ENCODE measurements around the gene FTCDNL1.

GRCh38 chr2:199743415-199744120 lies 107.4 kb downstream of the FTCDNL1 start:
- TF ChIP-seq, protein P1, sequence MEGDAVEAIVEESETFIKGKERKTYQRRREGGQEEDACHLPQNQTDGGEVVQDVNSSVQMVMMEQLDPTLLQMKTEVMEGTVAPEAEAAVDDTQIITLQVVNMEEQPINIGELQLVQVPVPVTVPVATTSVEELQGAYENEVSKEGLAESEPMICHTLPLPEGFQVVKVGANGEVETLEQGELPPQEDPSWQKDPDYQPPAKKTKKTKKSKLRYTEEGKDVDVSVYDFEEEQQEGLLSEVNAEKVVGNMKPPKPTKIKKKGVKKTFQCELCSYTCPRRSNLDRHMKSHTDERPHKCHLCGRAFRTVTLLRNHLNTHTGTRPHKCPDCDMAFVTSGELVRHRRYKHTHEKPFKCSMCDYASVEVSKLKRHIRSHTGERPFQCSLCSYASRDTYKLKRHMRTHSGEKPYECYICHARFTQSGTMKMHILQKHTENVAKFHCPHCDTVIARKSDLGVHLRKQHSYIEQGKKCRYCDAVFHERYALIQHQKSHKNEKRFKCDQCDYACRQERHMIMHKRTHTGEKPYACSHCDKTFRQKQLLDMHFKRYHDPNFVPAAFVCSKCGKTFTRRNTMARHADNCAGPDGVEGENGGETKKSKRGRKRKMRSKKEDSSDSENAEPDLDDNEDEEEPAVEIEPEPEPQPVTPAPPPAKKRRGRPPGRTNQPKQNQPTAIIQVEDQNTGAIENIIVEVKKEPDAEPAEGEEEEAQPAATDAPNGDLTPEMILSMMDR (IDR thresholded peaks at IDR 0.05), result no peak
- no peak for TF ChIP-seq POLR2A (IDR thresholded peaks at IDR 0.05)
- no peak for TF ChIP-seq POLR2AphosphoS5 (IDR thresholded peaks at IDR 0.05)
